Stimulated activated naive B cell treated with anti-CD40 and anti-IgM and Interleukin-4, amounts not matched to agents 10 μg/mL and 1 μg/mL and 100 μg/mL, for 72 hours (primary cell): ENCODE results near the gene VAMP8.
A peak's percentile ranks its signal among the peaks of the same experiment; 100 is the strongest.
"Not testable (repeated sequence)": the region's sequence is repeated elsewhere in the genome, so short reads cannot be mapped to it uniquely, and the experiment has no call there.

ENCODE experiments used
- ATAC-seq, 2 donors: fragments of 150-1000 bp; cut with Tn5 transposase; replicated peaks; 2 replicates each; pipeline ENCODE4 v1.10.0; 2021; ENCODE audit warnings: moderate library complexity in 1 of 2
- DNase-seq: peaks from one replicate; pipeline ENCODE4 v3.0.0; 2021
- H3K27ac Mint-ChIP-seq: one replicate; pipeline ENCODE4 v1.8.0; 2022; ENCODE audit warnings: mild to moderate bottlenecking, mixed read lengths
- H3K27me3 Mint-ChIP-seq, 2 donors: one replicate each; pipeline ENCODE4 v1.8.0; 2022; ENCODE audit warnings: mixed read lengths in 2 of 2
- H3K36me3 Mint-ChIP-seq, 2 donors: one replicate each; pipeline ENCODE4 v1.8.0; 2022; ENCODE audit warnings: mixed read lengths in 2 of 2, mild to moderate bottlenecking in 1 of 2
- H3K4me1 Mint-ChIP-seq, 2 donors: one replicate each; pipeline ENCODE4 v1.8.0; 2022; ENCODE audit warnings: mixed read lengths in 2 of 2, mild to moderate bottlenecking in 1 of 2
- H3K4me3 Mint-ChIP-seq, 2 donors: one replicate each; pipeline ENCODE4 v1.8.0; 2022; ENCODE audit warnings: mild to moderate bottlenecking in 2 of 2, mixed read lengths in 2 of 2, moderate library complexity in 1 of 2
- H3K9me3 Mint-ChIP-seq, 2 donors: one replicate each; pipeline ENCODE4 v1.8.0; 2022; ENCODE audit warnings: mixed read lengths in 2 of 2, mild to moderate bottlenecking in 1 of 2

The VAMP8 gene

DNA sequence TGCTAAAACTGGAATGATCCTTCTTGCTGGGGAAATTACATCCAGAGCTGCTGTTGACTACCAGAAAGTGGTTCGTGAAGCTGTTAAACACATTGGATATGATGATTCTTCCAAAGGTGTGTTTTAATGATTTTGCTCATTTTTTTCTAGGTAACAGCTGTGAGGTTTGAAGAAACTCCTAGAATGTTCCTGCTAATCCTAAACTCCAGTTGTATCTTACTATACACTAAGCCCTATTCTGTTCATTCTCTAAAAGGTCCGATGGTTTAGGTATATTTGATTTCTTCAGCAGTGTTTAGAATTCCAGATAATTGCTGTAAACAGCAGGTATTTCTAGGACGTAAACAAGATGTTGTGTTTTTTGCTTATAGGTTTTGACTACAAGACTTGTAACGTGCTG, 36.1 kb upstream of the VAMP8 start:
- H3K27me3 Mint-ChIP-seq, result no peaks in the 10 kb centered on the region
- H3K36me3 Mint-ChIP-seq, result peaks cover 47 to 70% of the 10 kb centered on the region in 2 donors
- ATAC-seq, result no peak
- peaks cover 31 to 50% of the 10 kb centered on the region in 2 donors for H3K4me1 Mint-ChIP-seq
- H3K9me3 Mint-ChIP-seq, result no peaks in the 10 kb centered on the region
- H3K27ac Mint-ChIP-seq, result peak overlapping the region; percentile 42
- peak overlapping the region; percentile 25 to 95 for H3K4me3 Mint-ChIP-seq
- no peak for DNase-seq

DNA sequence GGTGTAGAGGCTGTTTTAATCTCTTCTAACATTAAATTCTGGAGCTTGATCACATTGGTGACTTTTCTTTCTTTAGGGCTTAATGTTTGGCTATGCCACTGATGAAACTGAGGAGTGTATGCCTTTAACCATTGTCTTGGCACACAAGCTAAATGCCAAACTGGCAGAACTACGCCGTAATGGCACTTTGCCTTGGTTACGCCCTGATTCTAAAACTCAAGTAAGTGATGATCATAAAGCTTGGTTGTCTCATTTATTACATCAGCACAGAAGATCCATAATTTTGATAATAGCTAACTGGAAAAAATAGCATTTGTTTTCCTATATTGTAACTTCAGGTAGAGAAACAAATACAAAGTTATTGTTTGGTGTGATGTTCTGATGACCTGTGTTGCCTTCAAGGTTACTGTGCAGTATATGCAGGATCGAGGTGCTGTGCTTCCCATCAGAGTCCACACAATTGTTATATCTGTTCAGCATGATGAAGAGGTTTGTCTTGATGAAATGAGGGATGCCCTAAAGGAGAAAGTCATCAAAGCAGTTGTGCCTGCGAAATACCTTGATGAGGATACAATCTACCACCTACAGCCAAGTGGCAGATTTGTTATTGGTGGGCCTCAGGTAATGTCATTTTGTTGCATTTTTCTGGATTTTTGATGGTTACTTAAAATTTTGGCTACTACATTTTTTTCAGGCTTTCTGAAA, 35.5 kb upstream of the VAMP8 start:
- Mint-ChIP-seq H3K9me3 (no peaks in the 10 kb centered on the region), H3K36me3 (peaks cover 51 to 74% of the 10 kb centered on the region in 2 donors), H3K4me3 (peak overlapping the region; percentile 21 to 95), H3K27me3 (no peaks in the 10 kb centered on the region), H3K4me1 (peaks cover 30 to 50% of the 10 kb centered on the region in 2 donors), H3K27ac (peak overlapping the region; percentile 20)
- ATAC-seq, result no peak
- DNase-seq, result no peak

DNA sequence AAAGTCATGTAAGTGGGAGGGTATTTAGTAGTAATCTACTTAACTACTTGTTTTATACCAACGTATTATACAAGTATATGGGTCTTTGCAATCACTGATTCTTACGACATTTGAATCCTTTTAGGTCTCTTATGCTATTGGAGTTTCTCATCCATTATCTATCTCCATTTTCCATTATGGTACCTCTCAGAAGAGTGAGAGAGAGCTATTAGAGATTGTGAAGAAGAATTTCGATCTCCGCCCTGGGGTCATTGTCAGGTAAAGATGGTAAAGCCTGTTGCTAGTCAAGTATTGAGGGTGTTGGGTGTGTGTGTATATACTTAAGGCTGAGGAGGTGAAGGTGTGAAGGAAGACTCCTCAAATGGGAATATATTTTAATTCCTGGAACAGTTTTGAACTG, 34.6 kb upstream of the VAMP8 start:
- no peak for DNase-seq
- H3K4me3 Mint-ChIP-seq, result peak overlapping the region; percentile 34 to 56

DNA sequence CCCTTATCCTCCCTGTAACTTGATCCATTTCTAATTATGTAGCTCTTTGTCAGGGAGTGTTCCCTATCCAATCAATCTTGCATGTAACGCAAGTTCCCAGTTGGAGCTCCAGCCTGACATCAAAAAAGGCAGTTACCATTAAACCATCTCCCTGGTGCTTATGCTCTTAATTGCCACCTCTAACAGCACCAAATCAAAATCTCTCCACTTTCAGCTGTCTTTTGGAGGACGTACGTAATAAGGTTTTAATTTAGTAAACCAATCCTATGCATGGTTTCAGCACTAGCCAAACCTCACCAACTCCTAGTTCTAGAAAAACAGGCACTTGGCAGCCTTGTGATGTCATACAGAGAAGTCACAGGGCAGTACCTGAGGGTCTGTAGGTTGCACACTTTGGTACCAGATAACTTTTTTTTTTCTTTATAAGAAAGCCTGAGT, 33.1 kb upstream of the VAMP8 start:
- not testable (repeated sequence) for ATAC-seq, H3K4me3 Mint-ChIP-seq, DNase-seq, H3K9me3 Mint-ChIP-seq, H3K27me3 Mint-ChIP-seq
- H3K27ac Mint-ChIP-seq, result peak overlapping the region; percentile 91
- peaks cover 23 to 41% of the 10 kb centered on the region in 2 donors for H3K4me1 Mint-ChIP-seq
- H3K36me3 Mint-ChIP-seq, result peaks cover 49 to 67% of the 10 kb centered on the region in 2 donors

More for the DNA sequence above, 34.6 kb upstream of the VAMP8 start:
- peaks cover 27 to 45% of the 10 kb centered on the region in 2 donors for H3K4me1 Mint-ChIP-seq
- no peak for ATAC-seq
- H3K27ac Mint-ChIP-seq, result peak overlapping the region; percentile 82
- H3K9me3 Mint-ChIP-seq, result no peaks in the 10 kb centered on the region
- peaks cover 51 to 75% of the 10 kb centered on the region in 2 donors for H3K36me3 Mint-ChIP-seq
- no peaks in the 10 kb centered on the region for H3K27me3 Mint-ChIP-seq

DNA sequence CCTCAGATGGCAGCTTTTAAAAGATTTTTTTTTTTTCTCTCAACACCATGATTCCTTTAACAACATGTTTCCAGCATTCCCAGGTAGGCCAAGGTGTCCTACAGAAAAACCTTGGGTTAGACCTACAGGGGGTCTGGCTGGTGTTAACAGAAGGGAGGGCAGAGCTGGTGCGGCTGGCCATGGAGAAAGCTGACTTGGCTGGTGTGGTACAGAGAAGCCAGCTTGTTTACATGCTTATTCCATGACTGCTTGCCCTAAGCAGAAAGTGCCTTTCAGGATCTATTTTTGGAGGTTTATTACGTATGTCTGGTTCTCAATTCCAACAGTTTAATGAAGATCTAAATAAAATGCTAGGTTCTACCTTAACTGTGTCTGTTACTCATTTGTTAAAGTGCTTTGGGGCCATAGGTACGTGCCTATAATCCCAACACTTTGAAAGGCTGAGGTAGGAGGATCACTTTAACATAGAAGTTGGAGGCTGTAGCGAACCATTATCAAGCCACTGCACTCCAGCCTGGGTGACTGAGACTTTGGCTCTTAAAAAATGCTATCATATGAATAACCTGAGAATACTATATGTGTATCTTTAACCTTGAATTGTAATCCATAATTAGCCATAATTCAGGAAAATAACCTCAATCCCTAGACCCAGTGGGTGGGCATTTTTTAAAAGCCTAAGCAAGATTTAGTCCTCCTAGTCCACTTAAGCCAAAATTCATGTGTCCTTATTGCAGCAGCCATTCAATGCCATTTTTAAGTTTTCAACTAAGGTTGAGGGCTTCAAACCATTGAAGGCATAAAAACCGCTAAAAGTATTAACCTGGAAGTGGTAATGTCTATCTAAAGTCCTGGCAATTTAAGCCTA, 32.2 kb upstream of the VAMP8 start:
- not testable (repeated sequence) for ATAC-seq, H3K27me3 Mint-ChIP-seq, H3K9me3 Mint-ChIP-seq, H3K4me3 Mint-ChIP-seq, DNase-seq
- Mint-ChIP-seq H3K36me3 (peaks cover 41 to 60% of the 10 kb centered on the region in 2 donors), H3K4me1 (peaks cover 23 to 39% of the 10 kb centered on the region in 2 donors), H3K27ac (peak overlapping the region; percentile 47)

DNA sequence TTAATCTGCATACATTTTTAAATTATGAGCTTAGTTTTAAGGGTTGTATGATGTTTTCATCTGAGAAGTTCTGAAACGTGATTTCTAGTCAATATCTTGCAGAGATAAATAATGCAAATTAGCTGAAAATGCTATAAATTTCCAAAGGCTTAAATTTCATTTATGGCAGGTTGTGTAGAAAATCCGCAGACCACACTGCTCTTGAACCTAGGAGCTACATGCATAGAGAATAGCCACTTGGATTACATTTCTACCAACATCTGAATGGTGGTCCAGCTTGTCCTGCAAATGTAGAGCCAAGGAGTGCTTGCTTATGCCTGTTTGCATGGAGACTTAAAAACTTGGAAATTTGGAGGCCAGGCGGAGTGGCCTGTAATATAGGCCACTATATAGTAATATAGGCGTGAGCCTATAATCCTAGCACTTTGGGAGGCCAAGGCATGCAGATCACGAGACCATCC, 31.6 kb upstream of the VAMP8 start:
- H3K36me3 Mint-ChIP-seq, result peaks cover 35 to 56% of the 10 kb centered on the region in 2 donors
- peak overlapping the region; percentile 56 for H3K27ac Mint-ChIP-seq
- no peak for DNase-seq
- H3K4me1 Mint-ChIP-seq, result peaks cover 18 to 33% of the 10 kb centered on the region in 2 donors
- ATAC-seq, result peak in 1 of 2 donors; percentile 10
- no peaks in the 10 kb centered on the region for H3K27me3 Mint-ChIP-seq
- H3K4me3 Mint-ChIP-seq, result no peak overlapping the region
- H3K9me3 Mint-ChIP-seq, result no peaks in the 10 kb centered on the region

DNA sequence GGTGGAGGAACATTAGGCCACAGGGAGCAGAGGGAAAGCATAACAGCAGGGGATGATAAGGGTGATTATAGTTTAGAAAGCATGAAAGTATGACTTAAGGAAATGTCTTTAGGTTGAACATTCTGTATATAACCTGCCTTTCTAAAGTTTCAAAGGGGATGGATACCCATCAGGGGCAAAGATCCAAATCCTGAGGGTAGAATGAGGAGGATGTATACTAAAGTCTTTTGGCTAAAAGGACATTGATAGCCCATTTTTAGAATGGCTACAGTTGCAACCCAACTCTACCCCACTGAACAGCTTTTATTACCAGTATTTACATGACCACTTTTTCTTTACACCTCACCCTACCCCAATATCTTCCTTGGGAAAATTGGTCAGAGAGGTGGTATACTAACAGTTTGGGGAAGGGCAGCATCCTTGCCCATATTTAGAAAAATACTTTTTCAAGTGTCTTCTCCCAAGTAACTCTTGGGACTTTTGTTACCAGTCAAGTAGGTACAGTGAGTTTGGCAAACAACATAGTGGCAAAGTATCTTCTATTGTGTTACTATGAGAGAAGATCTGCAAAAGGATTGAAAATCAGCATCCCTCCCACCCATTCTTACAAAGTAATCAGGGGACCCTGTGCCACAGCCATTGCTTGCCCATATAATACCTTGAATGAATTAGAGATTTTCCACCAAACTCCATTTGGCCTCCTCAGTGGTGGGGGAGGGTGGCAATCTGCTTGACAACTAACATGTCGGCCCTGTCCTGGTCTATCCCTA, 30.1 kb upstream of the VAMP8 start:
- peak overlapping the region; percentile 81 for H3K27ac Mint-ChIP-seq
- peaks cover 17 to 18% of the 10 kb centered on the region in 2 donors for H3K4me1 Mint-ChIP-seq
- ATAC-seq (no peak), DNase-seq (no peak)
- no peaks in the 10 kb centered on the region for H3K9me3 Mint-ChIP-seq
- peaks cover 31 to 51% of the 10 kb centered on the region in 2 donors for H3K36me3 Mint-ChIP-seq
- H3K4me3 Mint-ChIP-seq, result no peak overlapping the region
- H3K27me3 Mint-ChIP-seq, result no peaks in the 10 kb centered on the region

DNA sequence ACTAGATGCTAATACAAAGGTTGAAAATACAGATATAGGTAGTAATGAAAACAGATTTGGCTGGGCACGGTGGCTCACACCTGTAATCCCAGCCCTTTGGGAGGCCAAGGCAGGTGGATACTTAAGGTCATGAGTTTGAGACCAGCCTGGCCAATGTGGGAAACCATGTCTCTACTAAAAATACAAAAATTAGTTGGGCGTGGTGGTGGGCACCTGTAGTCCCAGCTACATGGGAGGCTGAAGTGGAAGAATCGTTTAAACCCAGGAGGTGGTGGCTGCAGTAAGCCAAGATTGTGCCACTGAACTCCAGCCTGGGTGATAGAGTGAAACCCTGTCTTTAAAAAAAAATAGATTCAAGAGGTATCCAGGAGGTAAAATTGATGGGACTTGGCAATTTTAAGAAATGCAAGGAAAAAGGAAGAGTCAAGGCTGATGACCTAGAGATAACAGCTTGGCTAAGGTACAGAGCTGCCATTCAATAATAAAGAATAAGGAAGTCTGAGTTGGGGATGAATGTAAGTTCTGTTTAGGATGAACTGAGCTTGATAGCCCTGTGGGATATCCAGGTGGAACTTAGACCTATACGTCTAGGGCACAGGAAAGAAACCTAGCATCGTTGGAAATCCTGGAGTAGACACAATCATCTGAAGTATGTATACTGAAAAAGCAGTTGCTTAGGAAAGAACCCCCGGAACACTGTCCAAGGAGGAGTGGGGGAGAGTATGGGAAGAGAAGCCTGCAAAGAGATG, 29.4 kb upstream of the VAMP8 start:
- H3K9me3 Mint-ChIP-seq, result no peaks in the 10 kb centered on the region
- peaks cover 23 to 46% of the 10 kb centered on the region in 2 donors for H3K36me3 Mint-ChIP-seq
- peaks cover 11 to 15% of the 10 kb centered on the region in 2 donors for H3K4me1 Mint-ChIP-seq
- no peak for DNase-seq
- no peaks in the 10 kb centered on the region for H3K27me3 Mint-ChIP-seq
- peak overlapping the region; percentile 59 for H3K27ac Mint-ChIP-seq
- ATAC-seq, result no peak
- H3K4me3 Mint-ChIP-seq, result no peak overlapping the region

DNA sequence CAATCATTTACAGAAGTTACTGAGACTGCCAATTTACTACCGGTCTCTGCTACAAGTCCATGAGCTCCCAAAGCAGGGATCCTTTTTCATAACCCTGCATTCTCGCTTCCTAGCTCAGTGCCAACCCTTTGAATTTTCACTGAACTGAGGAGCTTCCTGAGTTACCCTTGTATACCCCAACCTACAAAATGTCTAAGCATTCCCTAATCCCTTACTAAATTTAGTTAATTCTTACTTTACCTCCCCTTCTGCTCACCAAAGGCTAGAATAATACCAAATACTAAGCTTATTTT, 28.8 kb upstream of the VAMP8 start:
- peaks cover 20 to 42% of the 10 kb centered on the region in 2 donors for H3K36me3 Mint-ChIP-seq
- H3K4me3 Mint-ChIP-seq, result no peak overlapping the region
- no peak for ATAC-seq
- H3K27me3 Mint-ChIP-seq, result no peaks in the 10 kb centered on the region
- peaks cover 7 to 13% of the 10 kb centered on the region in 2 donors for H3K4me1 Mint-ChIP-seq
- no peaks in the 10 kb centered on the region for H3K9me3 Mint-ChIP-seq
- no peak for DNase-seq
- no peak overlapping the region for H3K27ac Mint-ChIP-seq

DNA sequence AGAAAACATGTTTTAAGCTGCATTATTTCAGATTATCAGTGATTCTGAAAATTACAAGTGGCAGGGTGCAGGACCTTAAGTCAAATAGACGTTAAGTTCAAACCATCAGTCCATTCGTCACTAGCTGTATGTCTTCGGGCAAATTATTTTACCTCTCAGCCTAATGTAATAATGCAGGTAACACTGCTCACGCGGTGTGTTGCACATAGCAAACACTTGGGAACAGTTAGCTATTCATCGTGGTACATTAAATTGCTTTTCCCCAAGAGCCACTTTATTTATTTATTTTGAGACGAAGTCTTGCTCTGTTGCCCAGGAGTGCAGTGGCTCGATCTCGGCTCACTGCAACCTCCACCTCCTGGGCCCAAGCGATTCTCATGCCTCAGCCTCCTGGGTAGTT, 28.3 kb upstream of the VAMP8 start:
- Mint-ChIP-seq H3K27me3 (no peaks in the 10 kb centered on the region), H3K4me3 (no peak overlapping the region), H3K36me3 (peaks cover 18 to 37% of the 10 kb centered on the region in 2 donors), H3K27ac (no peak overlapping the region), H3K4me1 (peaks cover 3 to 11% of the 10 kb centered on the region in 2 donors), H3K9me3 (no peaks in the 10 kb centered on the region)
- no peak for DNase-seq
- no peak for ATAC-seq

DNA sequence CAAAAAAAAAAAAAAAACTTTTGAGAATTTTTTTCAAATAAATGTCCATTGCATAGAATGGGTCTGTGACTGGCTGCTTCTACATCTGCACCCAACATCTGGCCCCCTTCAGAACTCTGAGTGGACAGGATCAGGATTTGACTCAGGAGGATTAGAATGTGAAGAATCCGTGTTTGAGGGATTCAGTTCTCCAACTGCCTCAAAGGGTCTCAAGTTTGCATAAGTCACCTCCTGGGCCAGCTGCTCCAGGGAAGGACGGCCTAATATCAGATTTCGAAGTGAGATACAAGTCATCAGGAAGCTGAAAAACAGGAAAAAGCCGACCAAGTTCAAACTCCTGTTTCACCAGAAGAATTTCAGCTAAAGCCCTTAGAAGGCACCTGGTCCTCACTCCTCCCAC, 27.6 kb upstream of the VAMP8 start:
- Mint-ChIP-seq H3K4me1 (peaks cover 0 to 8% of the 10 kb centered on the region in 2 donors), H3K27ac (no peak overlapping the region), H3K27me3 (no peaks in the 10 kb centered on the region), H3K9me3 (no peaks in the 10 kb centered on the region), H3K36me3 (peaks cover 23 to 36% of the 10 kb centered on the region in 2 donors), H3K4me3 (no peak overlapping the region)
- DNase-seq (no peak), ATAC-seq (no peak)

DNA sequence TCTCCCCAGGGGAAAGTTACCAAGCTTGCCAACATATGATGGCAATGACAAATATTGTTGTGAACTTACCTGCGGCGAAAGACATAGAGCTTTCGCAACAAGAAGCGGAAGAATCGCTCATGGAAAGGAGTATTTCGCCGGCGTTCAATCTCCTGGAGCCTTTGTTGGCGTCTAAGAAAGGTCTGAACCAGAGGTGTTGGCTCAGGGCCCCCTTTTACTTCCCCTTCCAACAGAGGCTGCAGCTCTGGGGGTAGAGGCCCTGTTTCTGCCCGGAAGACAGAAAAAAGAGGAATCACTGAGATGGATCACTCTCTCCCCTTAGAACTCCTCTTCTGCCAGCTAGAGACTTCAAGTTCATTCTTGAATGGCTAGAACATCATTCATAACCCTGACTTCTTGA, 26.9 kb upstream of the VAMP8 start:
- no peak overlapping the region for H3K4me3 Mint-ChIP-seq
- H3K27ac Mint-ChIP-seq, result peak overlapping the region; percentile 67
- peaks cover 27 to 37% of the 10 kb centered on the region in 2 donors for H3K36me3 Mint-ChIP-seq
- no peaks in the 10 kb centered on the region for H3K9me3 Mint-ChIP-seq
- DNase-seq (no peak), ATAC-seq (no peak)
- H3K4me1 Mint-ChIP-seq, result peaks cover 0 to 9% of the 10 kb centered on the region in 2 donors
- H3K27me3 Mint-ChIP-seq, result no peaks in the 10 kb centered on the region

DNA sequence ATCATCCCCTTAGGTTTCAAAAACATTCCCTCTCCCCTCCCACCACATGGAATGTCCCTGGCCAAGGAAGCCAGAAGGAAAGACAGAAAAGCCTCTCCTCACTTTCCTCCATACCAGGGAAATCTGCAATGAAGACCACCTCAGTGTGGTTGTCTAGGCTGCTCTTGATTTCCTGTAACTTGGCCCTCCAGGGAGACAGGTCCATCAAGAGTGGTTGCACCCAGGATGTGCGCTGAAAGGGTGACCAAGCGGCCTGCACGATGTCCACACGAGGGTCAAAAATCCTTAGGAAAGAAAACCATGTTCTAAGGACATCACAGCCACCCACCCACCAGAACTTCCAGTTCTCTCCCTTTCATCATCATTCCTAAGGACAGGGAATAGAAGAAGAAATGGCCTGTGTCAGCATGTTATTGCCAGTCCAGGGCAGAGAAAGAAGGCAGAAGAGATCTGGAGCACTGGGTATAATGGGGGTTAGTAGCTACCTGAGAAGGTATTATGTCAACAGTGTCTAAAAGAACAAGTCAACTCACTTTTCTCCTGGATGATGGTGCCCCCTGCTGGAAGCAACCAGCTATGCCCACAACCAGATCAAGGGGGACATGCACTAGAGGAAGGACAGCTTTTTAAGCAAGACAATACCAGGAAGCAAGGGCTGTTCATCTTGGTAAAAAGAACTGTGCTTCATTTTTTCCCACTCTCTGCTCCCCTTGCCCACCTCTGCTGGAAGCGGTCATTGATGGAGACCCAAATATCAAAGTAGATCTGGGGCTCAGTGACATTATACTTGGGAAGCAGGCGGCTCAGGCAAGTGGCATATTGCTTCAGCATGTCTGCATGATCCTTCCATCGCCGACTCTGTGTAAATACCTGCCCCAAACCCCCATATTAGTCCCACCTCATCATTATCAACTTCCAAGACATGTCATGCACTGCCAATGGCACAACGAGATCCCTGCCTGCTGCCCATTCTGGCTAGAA, 25.4 kb upstream of the VAMP8 start:
- peak; percentile 93 for ATAC-seq
- peak; percentile 73 for DNase-seq
- Mint-ChIP-seq H3K4me3 (no peak overlapping the region), H3K9me3 (no peaks in the 10 kb centered on the region), H3K4me1 (peaks cover 0 to 8% of the 10 kb centered on the region in 2 donors), H3K27ac (no peak overlapping the region), H3K36me3 (peaks cover 23 to 33% of the 10 kb centered on the region in 2 donors), H3K27me3 (no peaks in the 10 kb centered on the region)
